NCI-H526 treated with DMSO at 0.1 percent for 48 hours (cell line): Measurements from ENCODE around the gene ATG10.
"Not testable (repeated sequence)": the region's sequence is repeated elsewhere in the genome, so short reads cannot be mapped to it uniquely, and the experiment has no call there.

Experiments used
- DNase-seq: peaks from one replicate; lab custom pipeline; 2025; lab: John Stamatoyannopoulos, UW

ATG10 gene

GRCh38 chr5:82129723-82130285, 158.0 kb downstream of the ATG10 start:
- no peak for DNase-seq

- no peak for DNase-seq
These were observed 158.8 kb downstream of the ATG10 start for GRCh38 chr5:82130602-82131001.

GRCh38 chr5:82137205-82137604, 165.4 kb downstream of the ATG10 start:
- no peak for DNase-seq

GRCh38 chr5:82139837-82140236, 168.0 kb downstream of the ATG10 start:
- not testable (repeated sequence) for DNase-seq

- no peak for DNase-seq
These were observed 170.5 kb downstream of the ATG10 start for GRCh38 chr5:82142217-82142841.

- DNase-seq, result no peak
These were observed 171.2 kb downstream of the ATG10 start for GRCh38 chr5:82142928-82143577.

GRCh38 chr5:82147860-82148573, 176.2 kb downstream of the ATG10 start:
- no peak for DNase-seq

GRCh38 chr5:82149434-82149833, 177.6 kb downstream of the ATG10 start:
- no peak for DNase-seq

GRCh38 chr5:82150559-82150958, 178.7 kb downstream of the ATG10 start:
- DNase-seq, result no peak

GRCh38 chr5:82151204-82151603, 179.4 kb downstream of the ATG10 start:
- DNase-seq, result no peak

- no peak for DNase-seq
These were observed 179.8 kb downstream of the ATG10 start for GRCh38 chr5:82151662-82152061.

GRCh38 chr5:82152978-82153481, 181.2 kb downstream of the ATG10 start:
- no peak for DNase-seq

- DNase-seq, result no peak
These were observed 183.0 kb downstream of the ATG10 start for GRCh38 chr5:82154776-82155175.

GRCh38 chr5:82155305-82155704, 183.5 kb downstream of the ATG10 start:
- no peak for DNase-seq

GRCh38 chr5:82156874-82157273, 185.1 kb downstream of the ATG10 start:
- no peak for DNase-seq

GRCh38 chr5:82158755-82159413, 187.1 kb downstream of the ATG10 start:
- DNase-seq, result no peak

GRCh38 chr5:82160948-82161347, 189.1 kb downstream of the ATG10 start:
- no peak for DNase-seq

- DNase-seq, result no peak
These were observed 190.8 kb downstream of the ATG10 start for GRCh38 chr5:82162573-82162972.

- DNase-seq, result no peak
These were observed 191.8 kb downstream of the ATG10 start for GRCh38 chr5:82163452-82164175.

- no peak for DNase-seq
These were observed 192.6 kb downstream of the ATG10 start for GRCh38 chr5:82164176-82164976.
